GM12801 (cell line): ENCODE data around the gene LCP1.

Experiments used
- TF ChIP-seq, protein P1 (sequence below): IDR thresholded peaks from one replicate; pipeline ENCODE4 v1.5.1; 2011; ENCODE audit warnings: control low read depth; ENCODE audit not compliant: insufficient read length; ENCODE audit errors: extremely low read depth

The LCP1 gene

GRCh38 chr13:46192412-46192811 is 10.4 kb upstream of the LCP1 start:
- TF ChIP-seq, protein P1, sequence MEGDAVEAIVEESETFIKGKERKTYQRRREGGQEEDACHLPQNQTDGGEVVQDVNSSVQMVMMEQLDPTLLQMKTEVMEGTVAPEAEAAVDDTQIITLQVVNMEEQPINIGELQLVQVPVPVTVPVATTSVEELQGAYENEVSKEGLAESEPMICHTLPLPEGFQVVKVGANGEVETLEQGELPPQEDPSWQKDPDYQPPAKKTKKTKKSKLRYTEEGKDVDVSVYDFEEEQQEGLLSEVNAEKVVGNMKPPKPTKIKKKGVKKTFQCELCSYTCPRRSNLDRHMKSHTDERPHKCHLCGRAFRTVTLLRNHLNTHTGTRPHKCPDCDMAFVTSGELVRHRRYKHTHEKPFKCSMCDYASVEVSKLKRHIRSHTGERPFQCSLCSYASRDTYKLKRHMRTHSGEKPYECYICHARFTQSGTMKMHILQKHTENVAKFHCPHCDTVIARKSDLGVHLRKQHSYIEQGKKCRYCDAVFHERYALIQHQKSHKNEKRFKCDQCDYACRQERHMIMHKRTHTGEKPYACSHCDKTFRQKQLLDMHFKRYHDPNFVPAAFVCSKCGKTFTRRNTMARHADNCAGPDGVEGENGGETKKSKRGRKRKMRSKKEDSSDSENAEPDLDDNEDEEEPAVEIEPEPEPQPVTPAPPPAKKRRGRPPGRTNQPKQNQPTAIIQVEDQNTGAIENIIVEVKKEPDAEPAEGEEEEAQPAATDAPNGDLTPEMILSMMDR: no peak

DNA sequence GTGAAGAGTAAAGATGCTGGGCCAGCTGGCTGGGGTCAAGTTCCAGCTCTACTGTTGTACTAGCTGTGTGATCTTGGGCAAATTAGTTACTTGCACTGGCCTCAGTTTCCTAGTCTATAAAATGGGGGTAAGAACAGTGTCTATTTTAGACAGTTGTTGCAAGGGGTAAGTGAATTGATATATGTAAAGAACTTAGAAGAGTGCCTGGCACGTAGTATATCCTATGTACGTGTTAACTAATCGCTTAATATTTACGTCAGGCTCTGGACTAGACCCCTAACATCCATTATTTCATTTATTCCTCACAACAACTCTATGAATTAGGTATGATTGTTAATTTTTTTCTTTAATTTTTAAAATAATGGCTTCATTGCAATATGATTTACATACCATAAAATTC is 3.7 kb upstream of the LCP1 start:
- TF ChIP-seq, protein P1: no peak

- TF ChIP-seq, protein P1: peak; percentile 89
Measured at GRCh38 chr13:46184277-46184699, 2.3 kb upstream of the LCP1 start.

GRCh38 chr13:46183018-46183946 is 1.3 kb upstream of the LCP1 start:
- TF ChIP-seq, protein P1: no peak

GRCh38 chr13:46182491-46182877 is 507 bp upstream of the LCP1 start:
- TF ChIP-seq, protein P1: no peak

DNA sequence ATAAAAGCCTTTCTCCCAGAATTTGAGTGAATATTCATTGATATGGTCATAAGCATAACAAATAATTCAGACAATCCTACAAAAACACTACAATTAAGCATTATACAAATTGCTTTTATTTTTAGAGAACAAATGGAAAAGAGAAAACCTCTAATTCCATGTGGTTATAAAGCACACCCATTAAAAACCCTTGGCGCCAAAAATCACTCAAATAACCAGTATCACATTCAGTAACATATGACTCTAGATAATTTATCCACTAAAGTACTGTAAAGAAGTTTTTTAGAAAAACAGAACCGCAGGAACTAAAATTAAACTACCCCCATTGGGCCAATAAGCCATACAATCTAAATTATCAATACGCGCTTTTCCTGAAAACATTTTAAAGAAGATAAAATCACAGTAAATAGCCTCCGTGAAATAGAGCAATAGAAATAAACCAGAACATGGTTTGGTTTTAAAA is 569 bp downstream of the LCP1 start:
- TF ChIP-seq, protein P1: no peak

DNA sequence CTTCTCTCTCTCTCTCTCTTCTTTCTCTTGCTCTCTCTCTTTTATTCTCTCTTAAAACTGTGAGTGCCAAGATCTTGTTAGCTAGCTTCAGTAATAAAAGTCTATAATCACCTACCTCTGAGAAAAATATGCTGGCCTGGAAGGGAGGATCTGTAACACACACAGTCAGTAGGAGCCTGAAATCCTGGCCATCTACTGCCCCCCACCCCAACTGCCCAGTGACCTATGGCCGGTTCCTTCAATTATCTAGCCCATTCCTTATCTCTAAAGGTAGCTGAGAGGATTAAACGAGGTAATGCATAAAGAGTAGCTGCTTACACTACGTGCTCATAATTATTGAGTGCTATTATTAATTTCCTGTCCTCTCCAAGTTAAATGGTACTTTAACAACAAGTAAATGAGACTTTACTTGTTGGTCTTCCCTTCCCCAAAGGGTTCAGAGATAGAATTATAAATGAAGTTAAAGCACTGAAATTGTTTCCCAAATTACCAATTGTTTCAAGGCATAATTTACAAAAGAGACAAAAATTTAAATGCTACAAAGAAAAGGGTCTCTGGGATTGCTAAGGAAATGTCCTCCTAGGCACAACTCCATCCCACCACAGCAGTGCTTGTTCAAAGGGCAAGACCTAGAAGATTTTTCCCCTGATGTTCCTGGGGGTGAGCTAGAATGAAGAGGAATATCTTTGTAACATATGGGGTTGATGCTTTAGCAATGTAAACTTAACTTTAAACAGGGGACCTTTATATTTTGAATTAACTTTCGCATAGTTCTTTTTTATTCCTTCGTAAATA is 1.8 kb downstream of the LCP1 start:
- TF ChIP-seq, protein P1: no peak
